Hindlimb muscle (tissue), 1 donor: Measurements from ENCODE around the gene HNRNPK. TPM values are rescaled to one million over a fixed set of nuclear protein-coding genes. Genes with fewer than 3 reads are reported as not detected.

Source experiments
- DNase-seq: peaks from one replicate; pipeline ENCODE4 v3.0.0-alpha.2; 2013
- polyA plus RNA-seq: library from polyadenylated mRNA; unstranded; fragments of 120-200 nt; gene quantifications from one replicate; pipeline ENCODE4 v1.2.1, GENCODE V29; 2013; ENCODE audit not compliant: insufficient read length

HNRNPK gene
- polyA plus RNA-seq = 429 TPM

DNA sequence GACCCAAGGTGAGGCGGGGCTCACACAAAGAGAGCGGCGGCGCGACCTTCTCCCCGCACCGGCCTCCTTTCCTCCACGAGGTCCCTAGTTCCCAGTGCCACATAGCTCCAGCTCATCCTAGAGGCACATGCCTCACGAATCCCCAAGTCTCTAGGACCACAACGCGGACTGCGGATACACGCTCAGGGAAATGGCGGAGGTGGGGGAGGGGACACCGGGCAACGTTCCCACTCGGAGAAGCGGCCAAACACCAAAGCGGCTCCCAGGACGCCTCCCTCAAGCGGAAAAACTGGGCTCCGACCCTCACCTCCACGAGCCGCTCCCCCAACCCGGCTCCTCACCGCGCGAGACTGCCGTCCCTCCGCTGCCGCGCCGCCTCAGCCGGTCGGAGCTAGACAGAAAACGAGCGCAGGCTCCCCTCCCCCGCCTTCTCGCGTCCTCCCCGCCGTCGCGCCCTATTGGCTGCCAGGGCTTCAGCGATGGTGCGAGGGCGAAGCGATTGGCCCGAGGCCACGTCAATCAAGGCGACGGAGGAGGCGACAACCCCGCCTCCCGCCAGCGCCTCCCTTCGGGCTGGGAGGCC lies at the start of gene HNRNPK:
TSS of gene HNRNPK (minus strand) at position 404 of the 583 bp plus-strand sequence. CDS start 1,963 bp downstream, outside the sequence.
- peak; percentile 100 for DNase-seq

DNA sequence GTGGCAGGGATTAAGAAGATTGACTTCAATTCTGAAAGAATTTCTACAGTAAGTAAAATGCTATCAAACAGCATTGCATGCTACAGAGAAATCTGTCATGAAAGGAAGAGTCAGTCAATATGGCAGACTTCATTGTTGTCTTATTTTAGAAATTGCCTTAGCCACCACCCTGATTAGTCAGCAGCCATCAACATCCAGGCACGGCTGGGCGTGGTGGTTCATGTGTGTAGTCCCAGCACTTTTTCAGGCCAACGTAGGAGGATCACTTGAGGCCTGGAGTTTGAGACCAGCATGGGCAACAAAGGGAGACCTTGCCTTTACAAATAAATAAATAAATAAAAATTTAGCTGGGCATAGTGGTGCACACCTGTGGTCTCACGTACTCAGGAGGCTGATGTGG lies 47.2 kb upstream of the HNRNPK start:
- DNase-seq = no peak

DNA sequence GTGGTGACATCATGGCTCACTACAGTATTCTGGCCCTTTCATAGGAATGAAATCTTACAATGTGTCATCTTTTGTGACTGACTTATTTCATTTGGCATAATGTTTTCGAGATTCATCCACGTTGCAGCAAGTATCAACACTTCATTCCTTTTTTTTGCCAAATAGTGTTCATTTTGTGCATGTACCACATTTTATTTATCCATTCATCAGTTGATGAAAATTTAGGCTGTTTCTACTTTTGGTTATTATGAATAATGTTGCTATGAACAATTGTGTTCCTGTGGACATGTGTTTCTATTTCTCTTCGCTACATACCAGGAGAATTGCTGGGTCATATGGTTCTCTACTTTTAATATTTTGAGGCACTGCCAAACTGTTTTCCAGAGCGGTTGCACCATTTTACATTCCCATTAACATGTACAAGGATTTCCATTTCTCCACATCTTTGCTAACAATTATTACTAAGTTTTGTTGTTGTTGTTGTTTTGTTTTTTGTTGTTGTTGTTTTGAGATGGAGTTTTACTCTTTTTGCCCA lies 44.1 kb upstream of the HNRNPK start:
- DNase-seq = no peak

DNA sequence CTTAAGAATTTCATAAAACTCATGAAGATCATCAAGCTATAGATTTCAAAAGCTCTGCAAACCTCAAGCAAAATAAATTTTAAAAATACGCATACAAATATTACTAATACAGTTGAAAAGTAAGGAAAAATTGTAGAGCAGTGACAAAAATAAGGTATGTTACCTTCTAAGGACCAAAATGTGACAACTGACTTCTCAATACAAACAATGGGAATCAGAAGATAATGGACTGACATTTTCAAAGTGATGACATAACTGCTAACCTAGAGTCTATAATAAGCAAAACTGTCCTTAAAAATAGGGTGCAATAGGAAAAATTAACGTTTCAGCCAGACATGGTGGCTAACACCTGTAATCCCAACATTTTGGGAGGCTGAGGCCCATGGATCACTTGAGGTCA lies 27.6 kb upstream of the HNRNPK start:
- no peak for DNase-seq

DNA sequence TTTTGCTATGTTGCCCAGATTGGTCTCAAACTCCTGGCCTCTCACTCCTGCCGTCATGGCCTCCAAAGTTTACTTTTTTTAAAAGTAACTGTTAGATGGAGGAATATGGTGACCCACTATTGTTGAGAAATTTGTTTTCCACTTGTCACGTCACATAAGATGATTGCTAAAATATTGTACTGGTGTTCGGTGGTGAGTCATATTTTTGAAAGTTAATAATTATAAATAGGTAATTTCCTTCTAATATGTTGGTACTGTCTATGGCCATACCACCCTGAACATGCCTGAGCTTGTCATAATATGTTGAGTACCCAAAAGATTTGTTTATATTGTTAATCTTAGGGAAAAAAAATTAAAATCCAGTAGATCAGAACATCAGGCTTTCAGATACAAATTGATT lies 23.2 kb upstream of the HNRNPK start:
- DNase-seq = no peak

DNA sequence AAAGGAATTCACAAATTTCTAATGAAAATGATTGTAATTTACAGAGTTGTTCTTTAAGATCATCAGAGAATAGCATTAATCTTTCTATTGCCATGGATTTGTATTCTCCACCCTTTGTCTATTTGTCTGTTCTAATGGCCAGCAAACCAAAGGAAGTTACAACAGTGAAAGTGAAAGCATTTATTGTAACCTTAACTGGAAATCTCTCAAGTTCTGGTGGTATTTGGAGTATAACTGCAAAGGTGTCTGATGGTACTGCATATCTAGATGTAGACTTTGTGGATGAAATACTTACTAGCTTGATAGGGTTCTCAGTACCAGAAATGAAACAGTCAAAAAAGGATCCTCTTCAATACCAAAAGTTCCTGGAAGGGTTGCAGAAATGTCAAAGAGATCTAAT lies 22.3 kb upstream of the HNRNPK start:
- DNase-seq = no peak

DNA sequence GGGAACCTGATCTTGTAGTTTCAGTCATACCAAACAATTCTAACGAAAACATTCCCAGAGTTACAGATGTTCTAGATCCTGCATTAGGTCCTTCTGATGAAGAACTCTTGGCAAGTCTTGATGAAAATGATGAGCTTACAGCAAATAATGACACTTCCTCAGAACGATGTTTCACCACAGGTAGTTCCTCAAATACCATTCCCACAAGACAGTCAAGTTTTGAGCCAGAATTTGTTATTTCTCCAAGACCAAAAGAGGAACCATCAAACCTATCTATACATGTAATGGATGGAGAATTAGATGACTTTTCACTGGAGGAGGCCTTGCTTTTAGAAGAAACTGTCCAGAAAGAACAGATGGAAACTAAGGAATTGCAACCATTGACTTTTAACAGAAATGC lies 21.6 kb upstream of the HNRNPK start:
- DNase-seq = no peak

DNA sequence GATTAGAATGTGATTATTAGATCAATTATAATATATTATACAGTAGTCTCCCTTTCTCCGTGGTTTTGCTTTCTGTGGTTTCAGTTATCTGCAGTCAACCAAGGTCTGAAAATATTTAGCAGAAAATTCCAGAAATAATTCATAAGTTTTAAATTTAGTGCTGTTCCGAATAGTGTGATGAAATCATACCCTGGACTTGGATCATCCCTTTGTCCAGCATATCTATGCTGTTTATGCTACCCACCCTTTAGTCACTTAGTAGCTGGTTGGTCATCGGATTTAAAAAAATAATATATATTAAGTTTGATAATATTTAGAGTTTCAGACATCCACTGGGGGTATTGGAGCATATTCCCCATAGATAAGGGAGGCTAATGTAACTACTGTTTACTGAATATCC lies 20.2 kb upstream of the HNRNPK start:
- no peak for DNase-seq

DNA sequence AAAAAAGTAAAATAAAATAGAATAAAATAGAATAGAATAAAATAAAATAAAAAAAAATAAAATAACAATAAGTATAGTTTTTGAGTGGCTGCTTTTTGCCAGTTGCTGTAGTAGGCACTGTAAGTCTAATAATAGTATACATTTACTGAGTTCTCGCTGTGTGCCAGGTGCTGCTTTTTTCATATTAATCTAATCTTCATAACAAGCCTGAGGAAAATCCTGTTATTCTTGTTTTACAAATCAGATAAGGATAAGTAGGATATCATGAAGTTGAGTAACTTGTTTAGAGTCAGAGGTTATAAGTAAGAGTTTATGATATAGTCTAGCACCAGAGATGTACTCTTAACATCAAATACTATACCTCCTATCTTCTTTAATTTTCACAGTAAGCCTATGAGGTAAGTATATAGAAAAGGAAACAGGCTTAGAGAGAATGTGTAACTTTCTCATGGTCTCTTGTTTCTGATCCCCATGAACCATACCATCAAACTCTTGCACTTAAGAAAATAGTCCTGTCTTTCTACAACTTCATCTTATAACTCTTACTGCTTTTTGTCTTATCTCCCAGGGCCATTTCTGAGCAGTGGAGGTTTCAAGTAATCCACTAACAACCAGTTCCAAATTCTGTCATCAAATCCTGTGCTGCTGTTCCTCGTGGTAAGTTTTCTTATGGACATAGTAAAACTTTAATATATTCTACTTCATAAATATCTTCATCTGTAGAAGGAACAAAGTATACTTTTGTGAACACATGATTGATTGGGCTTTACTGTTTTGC lies 19.3 kb upstream of the HNRNPK start:
- DNase-seq = no peak

DNA sequence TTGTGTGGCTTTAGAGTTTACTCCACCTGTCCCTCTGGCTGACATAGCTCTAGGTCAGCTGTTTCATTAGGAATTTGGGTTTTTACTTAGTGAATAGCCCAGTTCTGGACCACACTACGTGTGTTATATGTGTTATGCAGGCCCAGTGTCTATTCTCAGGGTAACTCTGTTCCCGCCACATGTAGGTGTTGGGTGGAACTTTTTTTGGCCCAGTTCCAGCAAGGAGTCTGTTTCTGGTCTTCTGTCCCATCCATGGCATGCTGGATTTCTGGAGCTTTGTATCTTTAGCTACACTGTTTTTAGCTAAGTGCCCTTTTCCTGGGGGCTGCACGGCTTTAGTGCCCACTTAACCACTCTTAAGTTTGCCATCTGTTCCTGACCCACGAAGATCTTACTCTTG lies 16.1 kb upstream of the HNRNPK start:
- no peak for DNase-seq

DNA sequence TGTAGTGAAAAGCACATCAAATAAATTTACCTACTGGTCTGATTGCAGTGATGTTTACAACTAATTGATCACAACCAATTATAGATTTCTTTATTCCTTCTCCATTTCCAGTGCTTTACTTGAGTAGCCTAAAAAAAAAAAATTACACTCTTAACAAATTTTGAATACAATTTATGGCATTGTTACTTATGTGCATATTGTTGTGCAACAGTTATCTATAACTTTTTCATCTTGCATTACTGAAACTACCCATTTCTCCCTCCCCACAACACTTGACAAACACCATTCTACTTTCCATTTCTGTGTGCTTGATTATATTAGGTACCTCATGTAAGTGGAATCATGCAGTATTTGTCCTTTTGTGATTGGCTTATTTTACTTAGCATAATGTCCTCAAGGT lies 12.9 kb upstream of the HNRNPK start:
- no peak for DNase-seq

DNA sequence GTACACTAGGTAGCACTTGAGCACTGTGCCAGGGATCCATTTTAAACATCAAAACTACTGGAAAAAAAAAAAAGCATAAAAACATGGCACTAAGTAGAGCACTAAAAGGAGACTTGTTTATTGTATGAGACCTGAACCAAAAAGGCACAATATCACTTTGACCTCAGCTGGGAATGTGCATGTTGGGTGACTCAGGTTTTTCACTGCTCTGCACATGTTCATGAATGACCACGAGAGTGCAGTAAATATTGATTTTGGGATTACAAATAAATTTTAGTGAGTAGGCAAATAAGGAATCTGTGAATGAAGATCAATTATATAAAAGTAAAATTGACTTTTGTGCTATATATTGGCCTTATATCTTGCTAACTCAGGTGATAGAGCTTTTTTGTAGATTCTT lies 12.4 kb upstream of the HNRNPK start:
- no peak for DNase-seq

DNA sequence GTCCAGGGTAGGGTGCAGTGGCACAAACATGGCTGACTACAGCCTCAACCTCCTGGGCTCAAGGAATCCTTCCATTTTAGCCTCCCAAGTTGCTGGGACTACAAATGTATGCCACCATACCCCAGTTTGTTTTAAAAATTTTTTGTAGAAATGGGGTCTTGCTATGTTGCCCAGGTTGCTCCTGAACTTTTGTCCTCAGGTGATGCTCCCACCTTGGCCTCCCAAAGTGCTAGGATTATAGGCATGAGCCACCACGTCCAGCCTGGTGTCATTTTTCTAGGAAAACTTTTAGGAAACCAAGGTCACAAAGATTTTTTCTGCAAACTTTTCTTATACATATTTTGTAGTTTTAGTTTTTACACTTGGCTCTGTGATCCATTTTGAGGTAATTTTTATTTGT lies 11.3 kb upstream of the HNRNPK start:
- DNase-seq = no peak

DNA sequence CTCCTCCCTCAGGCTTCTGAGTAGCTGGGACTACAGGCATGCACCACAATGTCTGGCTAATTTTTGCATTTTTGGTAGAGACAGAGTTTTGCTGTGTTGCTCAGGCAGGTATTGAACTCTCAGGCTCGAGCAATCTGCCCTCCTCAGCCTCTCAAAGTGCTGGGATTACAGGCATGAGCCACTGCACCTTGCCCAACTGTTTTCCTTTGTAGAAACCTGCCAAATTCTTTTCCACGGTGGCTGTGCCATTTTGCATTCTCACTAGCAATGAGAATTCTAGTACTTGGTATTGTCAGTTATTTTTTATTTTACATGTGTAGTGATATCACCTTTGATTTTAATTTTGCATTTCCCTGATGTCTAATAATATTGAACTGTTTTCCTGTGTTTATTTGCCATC lies 8.4 kb upstream of the HNRNPK start:
- no peak for DNase-seq

DNA sequence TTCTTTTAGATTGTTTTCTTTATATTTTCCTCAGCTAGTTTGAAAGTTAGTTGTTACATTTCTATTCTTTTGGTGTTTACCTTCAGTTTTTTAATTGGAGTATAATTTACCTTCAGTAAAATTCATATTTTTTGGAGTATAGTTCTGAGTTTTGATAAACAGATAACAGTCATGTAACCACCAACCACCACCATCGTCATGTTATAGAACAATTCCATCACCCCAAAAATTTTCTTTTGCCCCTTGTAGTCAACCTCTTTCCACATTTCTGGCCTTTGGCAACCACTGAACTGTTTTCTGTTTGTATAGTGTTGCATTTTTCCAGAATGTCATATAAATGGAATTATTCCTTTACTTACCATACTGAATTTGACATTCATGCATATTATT lies 7.4 kb upstream of the HNRNPK start:
- no peak for DNase-seq

DNA sequence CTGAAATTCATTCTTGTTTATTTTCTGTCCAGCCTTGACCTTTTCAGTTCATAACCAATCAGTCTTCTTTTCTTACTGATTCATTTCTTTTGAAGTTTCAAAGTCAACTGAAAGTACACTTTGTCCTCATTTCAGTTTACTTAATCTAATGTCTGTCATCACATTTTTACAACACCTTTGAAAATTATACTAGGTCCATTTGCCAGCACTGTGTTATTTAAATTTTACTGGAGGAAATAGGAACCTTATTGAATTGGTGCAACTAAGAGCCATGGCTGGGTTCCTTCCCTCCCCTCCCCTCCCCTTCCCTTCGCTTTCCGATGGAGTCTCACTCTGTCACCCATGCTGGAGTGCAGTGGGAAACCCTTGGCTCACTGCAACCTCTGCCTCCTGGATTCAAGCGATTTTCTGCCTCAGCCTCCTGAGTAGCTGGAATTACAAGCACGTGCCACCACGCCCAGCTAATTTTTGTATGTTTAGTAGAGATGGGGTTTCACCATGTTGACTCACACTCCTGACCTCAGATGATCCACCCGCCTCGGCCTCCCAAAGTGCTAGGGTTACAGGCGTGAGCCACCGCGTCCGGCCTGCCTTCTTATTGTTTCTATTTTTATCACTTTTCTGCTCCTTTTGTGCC lies 6.9 kb upstream of the HNRNPK start:
- DNase-seq = no peak

DNA sequence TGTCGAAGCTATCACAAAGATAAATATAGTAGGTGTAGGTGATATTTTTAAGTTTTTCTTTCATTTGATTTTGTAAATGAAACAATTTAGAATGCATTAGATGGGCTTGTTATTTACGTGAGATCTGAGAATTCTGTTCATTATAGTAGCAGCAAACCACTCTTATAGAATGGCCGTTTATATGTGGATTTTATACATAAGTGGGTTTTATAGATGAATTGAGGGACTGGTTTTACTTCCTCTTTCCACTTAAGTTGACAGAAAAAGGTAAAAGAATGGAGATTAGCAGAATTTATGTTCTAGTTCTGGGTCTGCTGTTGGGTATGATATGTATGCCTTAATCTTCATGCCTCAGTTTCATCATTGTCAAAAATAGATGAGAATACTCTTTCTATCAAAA lies 6.2 kb upstream of the HNRNPK start:
- DNase-seq = no peak

DNA sequence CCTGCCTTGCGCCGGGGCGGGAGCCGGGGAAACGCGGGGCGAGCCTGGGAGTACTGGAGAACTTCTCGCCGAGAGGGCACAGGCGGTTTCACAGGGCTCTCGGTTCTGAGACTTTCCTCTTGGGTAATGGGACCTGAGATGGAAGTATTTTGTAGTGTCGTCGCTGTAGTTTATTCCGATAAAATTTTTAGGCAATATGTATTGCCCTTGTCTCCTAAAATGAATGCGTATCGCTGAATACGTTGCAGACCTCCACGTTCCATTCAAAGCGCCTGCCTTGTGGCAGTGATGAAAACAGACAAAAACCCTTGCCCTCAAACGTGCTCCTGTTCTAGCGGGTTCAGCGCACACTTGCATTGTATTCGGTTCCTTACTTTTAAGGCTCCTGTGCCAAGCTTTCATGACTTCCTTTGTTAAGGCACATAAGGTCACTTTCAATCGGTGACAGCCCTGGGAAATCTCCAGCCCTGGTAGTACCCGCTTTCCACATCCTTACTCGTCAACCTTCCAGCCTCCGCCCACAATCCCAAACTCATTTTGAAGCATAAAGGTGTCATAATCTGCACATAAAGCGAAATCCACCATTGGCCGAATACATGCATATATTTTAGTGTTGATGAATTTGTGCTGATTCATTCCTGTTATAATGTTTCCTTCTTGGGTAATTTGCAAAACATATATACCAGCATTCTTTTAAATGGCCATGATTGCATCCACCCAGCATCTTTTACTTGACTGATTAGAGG lies 1.3 kb upstream of the HNRNPK start:
- DNase-seq = peak; percentile 38

DNA sequence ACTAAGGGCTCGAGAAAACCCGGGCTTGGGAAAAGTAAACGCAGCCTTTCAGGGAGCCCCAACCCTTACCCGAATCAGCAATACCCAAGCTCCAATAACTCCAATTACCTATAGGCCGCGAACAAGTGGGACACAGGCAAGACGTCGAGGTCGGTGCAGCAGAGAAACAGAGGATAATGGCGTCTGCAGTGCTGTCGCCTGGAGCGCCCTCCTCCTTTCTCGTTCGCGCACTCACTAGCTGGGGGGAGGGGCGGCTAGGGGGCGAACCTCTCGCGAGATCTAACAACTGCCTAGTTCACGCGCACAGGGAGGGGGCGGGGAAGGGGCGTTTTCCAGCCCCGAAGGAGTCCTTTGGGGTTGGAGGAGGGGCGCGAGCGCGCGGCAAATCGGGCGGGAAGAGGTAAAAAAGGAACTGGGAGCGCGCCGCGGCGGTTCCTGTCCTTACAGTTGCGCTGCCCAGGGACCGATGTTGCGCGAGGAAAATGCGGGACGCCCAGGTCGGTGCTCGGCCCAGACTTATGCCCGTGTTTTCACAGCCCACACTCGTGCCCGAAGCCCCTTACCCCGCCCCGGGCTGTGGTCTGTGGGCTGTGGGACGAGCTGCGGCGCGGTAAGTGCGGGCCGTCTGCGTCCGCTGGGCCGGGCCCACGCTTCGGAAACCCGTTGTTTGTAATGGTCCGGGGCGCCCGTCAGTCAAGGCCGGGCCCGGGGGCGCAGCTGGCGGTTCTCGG lies 545 bp upstream of the HNRNPK start, which contains the start of gene RMI1:
TSS of gene RMI1 (plus strand) at position 411 of the 731 bp plus-strand sequence. CDS start 20,182 bp downstream, outside the sequence.
- DNase-seq = peak; percentile 99

DNA sequence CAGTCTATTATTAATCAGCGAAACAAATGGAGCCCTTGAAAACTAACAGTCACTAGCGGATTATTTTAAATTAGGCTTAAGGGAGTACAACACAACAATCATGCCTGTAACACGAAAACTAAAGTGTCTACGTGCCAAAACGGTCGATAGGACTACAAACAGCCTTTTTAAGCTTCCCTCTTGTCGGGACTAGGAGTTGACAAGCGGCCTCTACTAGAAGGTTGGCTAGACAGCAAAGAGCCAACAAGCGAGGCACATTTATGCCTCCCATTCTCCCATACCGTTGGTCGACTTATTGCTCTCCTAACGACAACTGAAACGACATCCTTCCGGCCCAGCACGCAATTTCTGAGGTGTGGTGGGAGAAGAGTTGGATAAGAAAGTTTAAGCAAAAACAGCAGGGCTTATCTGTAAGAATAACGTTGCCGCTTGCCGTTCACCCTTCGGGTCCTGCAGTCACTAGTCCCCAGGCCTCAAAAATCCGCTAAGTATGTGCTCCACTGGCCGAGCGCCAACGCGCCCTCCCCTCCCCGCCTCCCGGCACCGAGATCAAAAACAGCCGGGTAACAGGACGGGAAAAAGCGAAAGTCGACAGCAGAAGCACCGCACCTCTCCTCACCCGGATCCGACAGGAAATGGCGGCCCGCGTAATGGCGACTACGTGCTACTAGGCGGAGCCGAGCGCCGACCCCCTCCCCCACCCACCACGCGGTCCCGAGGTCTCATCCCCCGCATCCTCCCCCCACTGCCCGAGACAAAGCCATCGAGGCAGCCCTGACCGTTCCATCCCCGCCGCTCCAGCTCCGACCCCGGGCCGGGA lies 813 bp downstream of the HNRNPK start:
- DNase-seq = peak; percentile 87

DNA sequence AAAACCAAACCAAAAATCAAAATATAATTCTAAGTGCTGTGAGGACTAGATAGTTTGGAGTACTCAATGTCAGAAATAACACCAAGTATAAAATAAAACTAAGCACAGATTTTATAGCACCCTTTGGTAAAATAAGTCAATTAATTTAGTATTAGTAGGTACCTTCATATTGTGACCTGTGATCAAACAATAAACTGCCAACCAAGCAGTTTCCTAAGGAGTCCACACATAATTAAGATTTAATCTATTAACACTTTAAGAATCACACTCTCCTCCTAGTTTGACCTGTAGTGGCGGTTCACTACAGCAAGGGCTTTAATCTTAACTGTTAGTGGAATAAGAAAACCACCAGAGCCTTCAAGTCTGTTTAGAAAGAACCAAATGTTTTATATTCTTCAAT lies 2.8 kb downstream of the HNRNPK start:
- DNase-seq = no peak
